Erythroblast (primary cell): ENCODE measurements around the gene DIRAS1.
"Not testable (repeated sequence)": the region's sequence is repeated elsewhere in the genome, so short reads cannot be mapped to it uniquely, and the experiment has no call there.

Experiments
- DNase-seq, 2 experiments: peaks; one replicate each; lab custom pipeline; 2025; lab: John Stamatoyannopoulos, UW
- GATA1 ChIP-seq: IDR thresholded peaks from 2 replicates; pipeline ENCODE4 v1.6.1; 2011; ENCODE audit warnings: low read depth, mild to moderate bottlenecking, control low read depth, low read length, moderate library complexity
- POLR2A ChIP-seq: IDR thresholded peaks from 2 replicates; pipeline ENCODE4 v1.6.1; 2011; ENCODE audit warnings: mild to moderate bottlenecking, low read length

Gene DIRAS1

GRCh38 chr19:2699413-2700140 is 21.6 kb downstream of the DIRAS1 start:
- TF ChIP-seq POLR2A (no peak), GATA1 (no peak)
- no peak for DNase-seq

GRCh38 chr19:2694196-2694595 is 27.0 kb downstream of the DIRAS1 start:
- no peak for DNase-seq
- TF ChIP-seq POLR2A (no peak), GATA1 (no peak)

- DNase-seq, result no peak
- TF ChIP-seq GATA1 (no peak), POLR2A (no peak)
Measured at GRCh38 chr19:2693492-2694160, 27.5 kb downstream of the DIRAS1 start.

GRCh38 chr19:2691951-2692350 is 29.2 kb downstream of the DIRAS1 start:
- no peak for TF ChIP-seq GATA1
- no peak for TF ChIP-seq POLR2A
- no peak for DNase-seq

GRCh38 chr19:2690856-2691255 is 30.3 kb downstream of the DIRAS1 start:
- TF ChIP-seq GATA1 (no peak), POLR2A (no peak)
- DNase-seq, result no peak

GRCh38 chr19:2686360-2686759 is 34.8 kb downstream of the DIRAS1 start:
- DNase-seq, result no peak
- no peak for TF ChIP-seq GATA1
- no peak for TF ChIP-seq POLR2A

- no peak for TF ChIP-seq POLR2A
- no peak for TF ChIP-seq GATA1
Measured at GRCh38 chr19:2685204-2685704, 35.9 kb downstream of the DIRAS1 start.

GRCh38 chr19:2683430-2684003 is 37.7 kb downstream of the DIRAS1 start:
- TF ChIP-seq GATA1 (no peak), POLR2A (no peak)
- no peak for DNase-seq

More at GRCh38 chr19:2685204-2685704, 35.9 kb downstream of the DIRAS1 start:
- DNase-seq, result no peak

- TF ChIP-seq POLR2A (no peak), GATA1 (no peak)
- no peak for DNase-seq
Measured at GRCh38 chr19:2680808-2681207, 40.4 kb downstream of the DIRAS1 start.

GRCh38 chr19:2679439-2679838 is 41.7 kb downstream of the DIRAS1 start:
- TF ChIP-seq GATA1 (no peak), POLR2A (no peak)
- no peak for DNase-seq

GRCh38 chr19:2678948-2679347 is 42.2 kb downstream of the DIRAS1 start:
- not testable (repeated sequence) for DNase-seq

GRCh38 chr19:2678044-2678671 is 43.0 kb downstream of the DIRAS1 start:
- DNase-seq, result no peak
- TF ChIP-seq POLR2A, result no peak
- TF ChIP-seq GATA1, result no peak

- TF ChIP-seq POLR2A, result no peak
- TF ChIP-seq GATA1, result no peak
Measured at GRCh38 chr19:2676823-2677222, 44.3 kb downstream of the DIRAS1 start.

GRCh38 chr19:2675892-2676291 is 45.3 kb downstream of the DIRAS1 start:
- no peak for DNase-seq

More at GRCh38 chr19:2676823-2677222, 44.3 kb downstream of the DIRAS1 start:
- DNase-seq, result no peak

More at GRCh38 chr19:2675892-2676291, 45.3 kb downstream of the DIRAS1 start:
- TF ChIP-seq GATA1 (no peak), POLR2A (no peak)
